Panc1 (cell line): ENCODE data around the gene DLGAP1. TPM values are rescaled to one million over a fixed set of nuclear protein-coding genes. Genes with fewer than 3 reads are reported as not detected.

ENCODE experiments used
- ATAC-seq: fragments of 200-7000 bp; cut with Tn5 transposase; 2 replicates; pipeline ENCODE4 v1.9.1; 2020; ENCODE audit warnings: mild to moderate bottlenecking, moderate library complexity
- BruUV-seq: library from RNA; stranded (reverse); fragments of 400-500 nt; replicated peaks from 2 replicates; lab custom pipeline; 2021; lab: Mats Ljungman, UMichigan
- CTCF ChIA-PET: fragments of 300-600 bp; sonication (Branson Sonifier 250); formaldehyde crosslinking; loops from one replicate; lab custom pipeline; 2022; ENCODE audit warnings: antibody characterized with exemption; lab: Charles Lee
- POLR2A ChIA-PET: fragments of 300-600 bp; sonication (Branson Sonifier 250); formaldehyde crosslinking; loops from one replicate; lab custom pipeline; 2022; ENCODE audit warnings: antibody characterized with exemption; lab: Charles Lee
- DNase-seq: peaks from one replicate; pipeline ENCODE4 v3.0.0-alpha.2; 2010; ENCODE audit warnings: low read depth, low spot score
- H3K27ac ChIP-seq: 2 replicates; pipeline ENCODE4 v1.5.1; 2011; ENCODE audit warnings: mild to moderate bottlenecking, low read length, inconsistent platforms
- H3K27me3 ChIP-seq: fragments of 200-500 bp; sonication (Bioruptor generic); 2 replicates; pipeline ENCODE4 v1.6.0; 2014; ENCODE audit warnings: low read length, inconsistent platforms; ENCODE audit not compliant: control insufficient read depth, insufficient read depth
- H3K36me3 ChIP-seq: fragments of 200-500 bp; sonication (Bioruptor generic); 2 replicates; pipeline ENCODE4 v1.5.1; 2014; ENCODE audit warnings: inconsistent platforms, mild to moderate bottlenecking, low read length, moderate library complexity; ENCODE audit not compliant: control insufficient read depth, insufficient read depth
- H3K4me1 ChIP-seq: 2 replicates; pipeline ENCODE4 v1.5.1; 2011; ENCODE audit warnings: inconsistent platforms, mild to moderate bottlenecking, low read length, moderate library complexity; ENCODE audit not compliant: control insufficient read depth, insufficient read depth
- H3K4me3 ChIP-seq, 2 experiments: 2 replicates each; pipeline ENCODE4 v1.5.1; 2011 to 2012; ENCODE audit warnings: low read depth in 2 of 2, low read length in 2 of 2, mild to moderate bottlenecking in 2 of 2, inconsistent platforms in 1 of 2, moderate library complexity in 1 of 2
- H3K9me3 ChIP-seq: fragments of 200-500 bp; sonication (Bioruptor generic); 2 replicates; pipeline ENCODE4 v1.5.1; 2014; ENCODE audit warnings: low read depth, mild to moderate bottlenecking, inconsistent platforms, low read length, moderate library complexity; ENCODE audit not compliant: control insufficient read depth, insufficient read depth
- CTCF ChIP-seq: fragments of 450-650 bp; IDR thresholded peaks from 2 replicates; pipeline ENCODE4 v1.5.1; 2017; ENCODE audit warnings: mild to moderate bottlenecking
- POLR2AphosphoS5 ChIP-seq: IDR thresholded peaks from 2 replicates; pipeline ENCODE4 v1.6.1; 2012; ENCODE audit warnings: mild to moderate bottlenecking, low read depth, low read length, moderate library complexity
- REST ChIP-seq, 2 experiments: IDR thresholded peaks; 2 replicates each; pipeline ENCODE4 v1.6.1; 2011 to 2012; ENCODE audit warnings: low read depth in 2 of 2, control low read depth in 1 of 2, low read length in 1 of 2, mild to moderate bottlenecking in 1 of 2, moderate library complexity in 1 of 2; ENCODE audit not compliant: insufficient read depth in 1 of 2
- SIN3A ChIP-seq: IDR thresholded peaks from 2 replicates; pipeline ENCODE4 v1.6.1; 2012; ENCODE audit warnings: low read depth, mild to moderate bottlenecking, low read length, moderate library complexity, borderline replicate concordance; ENCODE audit not compliant: insufficient read depth
- TCF7L2 ChIP-seq: IDR thresholded peaks from 2 replicates; pipeline ENCODE4 v1.6.1; 2011; ENCODE audit warnings: mild to moderate bottlenecking, low read depth, low read length, inconsistent platforms
- in situ Hi-C: cut with HindIII; loops from 2 replicates; pipeline ENCODE4 v1.10.0; 2016; ENCODE audit warnings: low sequenced_read_pairs, low pct_unique_long_range_greater_than_20kb
- intact Hi-C: fragments of 100-400 bp; cut with micrococcal nuclease; formaldehyde crosslinking; loops from one replicate; pipeline ENCODE4 v1.10.0; 2022; ENCODE audit not compliant: unreplicated experiment
- total RNA-seq: library from RNA; stranded (reverse); gene quantifications from one replicate; pipeline ENCODE4 v1.2.1, GENCODE V29; 2021; ENCODE audit not compliant: unreplicated experiment

The DLGAP1 gene
- total RNA-seq, 1 experiment from 2014 or later = 1.8 TPM

GRCh38 chr18:4196351-4196750, 258.8 kb downstream of the DLGAP1 start:
- ATAC-seq (no peak), DNase-seq (no peak)
- intact Hi-C loops (no loop called here), in situ Hi-C loops (no loop called here)
- ChIA-PET POLR2A (no interaction called here), CTCF (no interaction called here)
- no peaks in the 10 kb centered on the region for H3K27me3 ChIP-seq
- H3K36me3 ChIP-seq = no peaks in the 10 kb centered on the region
- no peaks in the 10 kb centered on the region for H3K4me1 ChIP-seq
- no peak overlapping the region for H3K27ac ChIP-seq
- no peaks in the 10 kb centered on the region for H3K9me3 ChIP-seq
- no peak overlapping the region for H3K4me3 ChIP-seq
- no peak for TF ChIP-seq CTCF
- no peak for TF ChIP-seq REST (IDR thresholded peaks at IDR 0.05; ENCODE audit: insufficient read depth in 1 of 2, low read depth in 2 of 2, low read length in 1 of 2)
- TF ChIP-seq TCF7L2 = no peak
- TF ChIP-seq POLR2AphosphoS5 = no peak
- TF ChIP-seq SIN3A = no peak
- BruUV-seq = no TSS peak

GRCh38 chr18:4193086-4193485, 262.0 kb downstream of the DLGAP1 start:
- Histone ChIP-seq H3K4me1 (no peaks in the 10 kb centered on the region), H3K9me3 (no peaks in the 10 kb centered on the region), H3K27ac (no peak overlapping the region), H3K4me3 (no peak overlapping the region), H3K36me3 (no peaks in the 10 kb centered on the region), H3K27me3 (no peaks in the 10 kb centered on the region)
- in situ Hi-C loops (no loop called here), intact Hi-C loops (no loop called here)
- ChIA-PET POLR2A (no interaction called here), CTCF (no interaction called here)
- no peak for TF ChIP-seq REST (IDR thresholded peaks at IDR 0.05; ENCODE audit: insufficient read depth in 1 of 2, low read depth in 2 of 2, low read length in 1 of 2)
- no peak for TF ChIP-seq SIN3A
- TF ChIP-seq TCF7L2 = no peak
- no peak for TF ChIP-seq POLR2AphosphoS5
- no peak for TF ChIP-seq CTCF
- DNase-seq (no peak), ATAC-seq (no peak)
- BruUV-seq = no TSS peak
